H1 (cell line): ENCODE measurements around the gene STAC2. TPM values are rescaled to one million over a fixed set of nuclear protein-coding genes. Genes with fewer than 3 reads are reported as not detected.
A peak's percentile ranks its signal among the peaks of the same experiment; 100 is the strongest.

Source experiments
- CTCF ChIA-PET: fragments of 300-600 bp; sonication (Branson Sonifier 250); formaldehyde crosslinking; loops from one replicate; lab custom pipeline; 2021; ENCODE audit not compliant: partially characterized antibody; lab: Charles Lee
- POLR2A ChIA-PET: fragments of 300-600 bp; sonication (Branson Sonifier 250); formaldehyde crosslinking; loops from one replicate; lab custom pipeline; 2021; ENCODE audit warnings: inconsistent platforms; ENCODE audit not compliant: partially characterized antibody; lab: Charles Lee
- DNase-seq, 2 experiments: peaks; one replicate each; pipeline versions ENCODE4 v3.0.0 to v3.0.0-alpha.2; 2010 to 2022; ENCODE audit warnings: low spot score in 2 of 2, low read depth in 1 of 2, mixed read lengths in 1 of 2
- FAIRE-seq: peaks from 2 replicates; lab custom pipeline; 2011; peaks lifted over from hg19 to GRCh38; lab: Jason Lieb, UNC
- H2AFZ ChIP-seq: 2 replicates; pipeline ENCODE4 v1.8.1; 2012; ENCODE audit warnings: low read length, inconsistent platforms
- H2AK5ac ChIP-seq: 2 replicates; pipeline ENCODE4 v1.6.1; 2013; ENCODE audit warnings: low read depth, low read length
- H2BK120ac ChIP-seq: replicated peaks from 2 replicates; pipeline ENCODE3; 2013; ENCODE audit warnings: low read depth, low read length, inconsistent platforms
- H2BK12ac ChIP-seq: 2 replicates; pipeline ENCODE4 v1.6.1; 2013; ENCODE audit warnings: low read depth, low read length
- H2BK15ac ChIP-seq: 2 replicates; pipeline ENCODE4 v1.6.1; 2013; ENCODE audit warnings: low read length
- H2BK20ac ChIP-seq: 2 replicates; pipeline ENCODE4 v1.6.1; 2013; ENCODE audit warnings: low read length
- H2BK5ac ChIP-seq: 2 replicates; pipeline ENCODE4 v1.6.1; 2013; ENCODE audit warnings: low read depth, low read length
- H3K14ac ChIP-seq: 2 replicates; pipeline ENCODE4 v1.6.1; 2013; ENCODE audit warnings: inconsistent platforms; ENCODE audit not compliant: insufficient read length
- H3K18ac ChIP-seq: 2 replicates; pipeline ENCODE4 v1.6.1; 2013; ENCODE audit warnings: low read length; ENCODE audit errors: extremely low read depth
- H3K23ac ChIP-seq: 2 replicates; pipeline ENCODE4 v1.6.1; 2013; ENCODE audit warnings: inconsistent platforms; ENCODE audit not compliant: insufficient read length
- H3K23me2 ChIP-seq: 2 replicates; pipeline ENCODE4 v1.6.1; 2013; ENCODE audit warnings: low read depth, low read length
- H3K27ac ChIP-seq: 2 replicates; pipeline ENCODE4 v1.6.1; 2011; ENCODE audit warnings: low read depth, low read length, inconsistent platforms
- H3K27me3 ChIP-seq, 4 experiments: replicated peaks in 1 of 4; 1 replicate in 1 of 4; 2 replicates in 3 of 4; pipeline versions ENCODE4 v1.6.1 to v1.8.1; 2011 to 2013; ENCODE audit warnings: low read length in 3 of 4, mild to moderate bottlenecking in 3 of 4, inconsistent platforms in 2 of 4, mixed read lengths in 2 of 4, moderate library complexity in 1 of 4; ENCODE audit not compliant: control insufficient read depth in 3 of 4, insufficient read depth in 3 of 4; ENCODE audit errors: extremely low read depth in 1 of 4
- H3K36me3 ChIP-seq, 4 experiments: 2 replicates each; pipeline versions ENCODE4 v1.6.1 to v1.8.1; 2011 to 2013; ENCODE audit warnings: mild to moderate bottlenecking in 4 of 4, low read length in 3 of 4, moderate library complexity in 2 of 4, control low read depth in 1 of 4, inconsistent platforms in 1 of 4; ENCODE audit not compliant: insufficient read depth in 4 of 4, control insufficient read depth in 2 of 4
- H3K4ac ChIP-seq: replicated peaks from 2 replicates; pipeline ENCODE3; 2013; ENCODE audit warnings: low read length, low read depth, mixed read lengths, inconsistent platforms; ENCODE audit not compliant: insufficient read length
- H3K4me1 ChIP-seq, 4 experiments: replicated peaks in 1 of 4; 1 replicate in 1 of 4; 2 replicates in 3 of 4; pipeline versions ENCODE4 v1.6.1 to v1.8.1; 2011 to 2013; ENCODE audit warnings: low read length in 3 of 4, inconsistent platforms in 2 of 4, mixed read lengths in 1 of 4; ENCODE audit not compliant: insufficient read depth in 4 of 4, control insufficient read depth in 3 of 4
- H3K4me2 ChIP-seq, 2 experiments: 2 replicates each; pipeline versions ENCODE4 v1.6.1 to v1.8.1; 2011 to 2013; ENCODE audit warnings: low read depth in 2 of 2, low read length in 2 of 2, control low read depth in 1 of 2, inconsistent platforms in 1 of 2, mild to moderate bottlenecking in 1 of 2; ENCODE audit not compliant: insufficient read depth in 1 of 2
- H3K4me3 ChIP-seq, 4 experiments: fragments of 200-600, 300-600 bp in 1 of 4; sonication (generic), shearing (Covaris generic), sonication (Bioruptor Twin) in 1 of 4; 2 replicates each; pipeline versions ENCODE4 v1.5.1 to v1.8.1; 2011 to 2016; ENCODE audit warnings: low read length in 4 of 4, low read depth in 3 of 4, control low read depth in 2 of 4, inconsistent platforms in 2 of 4, mild to moderate bottlenecking in 2 of 4, mixed read lengths in 1 of 4, moderate library complexity in 1 of 4; ENCODE audit not compliant: insufficient read depth in 2 of 4; ENCODE audit errors: extremely low read depth in 1 of 4
- H3K56ac ChIP-seq: replicated peaks from 2 replicates; pipeline ENCODE3; 2013; ENCODE audit warnings: low read depth, mild to moderate bottlenecking, mixed read lengths, low read length, inconsistent platforms; ENCODE audit not compliant: insufficient read length
- H3K79me1 ChIP-seq: 2 replicates; pipeline ENCODE4 v1.6.1; 2013; ENCODE audit warnings: low read depth, low read length, control low read depth
- H3K79me2 ChIP-seq, 2 experiments: 2 replicates each; pipeline versions ENCODE4 v1.6.1 to v1.8.1; 2012 to 2013; ENCODE audit warnings: low read length in 2 of 2, mild to moderate bottlenecking in 2 of 2, inconsistent platforms in 1 of 2; ENCODE audit not compliant: insufficient read depth in 2 of 2, control insufficient read depth in 1 of 2
- H3K9ac ChIP-seq, 4 experiments: replicated peaks in 1 of 4; 1 replicate in 1 of 4; 2 replicates in 3 of 4; pipeline versions ENCODE4 v1.6.1 to v1.8.1; 2011 to 2013; ENCODE audit warnings: low read depth in 3 of 4, low read length in 3 of 4, control low read depth in 2 of 4, mild to moderate bottlenecking in 2 of 4, moderate library complexity in 2 of 4, inconsistent platforms in 1 of 4; ENCODE audit errors: extremely low read depth in 1 of 4
- H3K9me3 ChIP-seq, 2 experiments: 2 replicates each; pipeline versions ENCODE4 v1.6.1 to v1.8.1; 2012 to 2013; ENCODE audit warnings: mild to moderate bottlenecking in 2 of 2, moderate library complexity in 2 of 2, control low read depth in 1 of 2, inconsistent platforms in 1 of 2, low read depth in 1 of 2, low read length in 1 of 2, mixed read lengths in 1 of 2; ENCODE audit not compliant: insufficient read depth in 2 of 2
- H4K20me1 ChIP-seq, 2 experiments: replicated peaks in 1 of 2; 2 replicates each; pipeline versions ENCODE3 to v1.8.1; 2011 to 2013; ENCODE audit warnings: inconsistent platforms in 2 of 2, low read length in 2 of 2, mild to moderate bottlenecking in 1 of 2; ENCODE audit not compliant: insufficient read depth in 2 of 2, control insufficient read depth in 1 of 2
- H4K5ac ChIP-seq: 2 replicates; pipeline ENCODE4 v1.6.1; 2013; ENCODE audit warnings: low read length, low read depth, mixed read lengths, inconsistent platforms; ENCODE audit not compliant: insufficient read length
- H4K8ac ChIP-seq: 2 replicates; pipeline ENCODE4 v1.8.0; 2013; ENCODE audit warnings: mild to moderate bottlenecking, moderate library complexity, low read length, inconsistent platforms; ENCODE audit not compliant: insufficient read depth; ENCODE audit errors: extremely low read depth
- H4K91ac ChIP-seq: replicated peaks from 2 replicates; pipeline ENCODE3; 2013; ENCODE audit warnings: low read length, mixed read lengths, inconsistent platforms; ENCODE audit not compliant: insufficient read length
- BRCA1 ChIP-seq: IDR thresholded peaks from 2 replicates; pipeline ENCODE4 v1.6.1; 2012; ENCODE audit warnings: low read depth, low read length, improper control_type of control experiment
- CHD2 ChIP-seq: IDR thresholded peaks from 2 replicates; pipeline ENCODE4 v1.6.1; 2012; ENCODE audit warnings: low read length, improper control_type of control experiment
- CREB1 ChIP-seq: IDR thresholded peaks from 2 replicates; pipeline ENCODE4 v1.6.1; 2012; ENCODE audit warnings: inconsistent platforms
- CTBP2 ChIP-seq: IDR thresholded peaks from 2 replicates; pipeline ENCODE4 v1.7.0; 2011; ENCODE audit warnings: borderline replicate concordance, mild to moderate bottlenecking, moderate library complexity, mixed read lengths, low read length; ENCODE audit not compliant: insufficient read depth, insufficient read length
- JUN ChIP-seq: IDR thresholded peaks from 2 replicates; pipeline ENCODE4 v1.6.1; 2011; ENCODE audit warnings: low read depth, mild to moderate bottlenecking, improper control_type of control experiment, low read length
- NANOG ChIP-seq: IDR thresholded peaks from 2 replicates; pipeline ENCODE4 v1.6.1; 2011; ENCODE audit warnings: low read length, low read depth, mild to moderate bottlenecking, inconsistent platforms; ENCODE audit not compliant: insufficient read depth, poor library complexity, severe bottlenecking
- NRF1 ChIP-seq: IDR thresholded peaks from 2 replicates; pipeline ENCODE4 v1.6.1; 2011; ENCODE audit warnings: mild to moderate bottlenecking, low read depth, low read length, improper control_type of control experiment
- RBBP5 ChIP-seq: IDR thresholded peaks from 2 replicates; pipeline ENCODE4 v1.7.1; 2012; ENCODE audit warnings: low read depth, mild to moderate bottlenecking, inconsistent platforms, low read length, moderate library complexity, borderline replicate concordance
- RFX5 ChIP-seq: IDR thresholded peaks from 2 replicates; pipeline ENCODE4 v1.6.1; 2011; ENCODE audit warnings: low read depth, low read length, improper control_type of control experiment, borderline replicate concordance
- SRF ChIP-seq: IDR thresholded peaks from 2 replicates; pipeline ENCODE4 v1.6.1; 2011; ENCODE audit warnings: mild to moderate bottlenecking, low read depth, low read length, moderate library complexity
- SUZ12 ChIP-seq: fragments of 200-600 bp; sonication (generic); IDR thresholded peaks from 2 replicates; pipeline ENCODE4 v1.6.1; 2012; ENCODE audit warnings: mild to moderate bottlenecking, inconsistent platforms, low read length, moderate library complexity, mixed read lengths
- TAF1 ChIP-seq: IDR thresholded peaks from 2 replicates; pipeline ENCODE4 v1.6.1; 2011; ENCODE audit warnings: mild to moderate bottlenecking, low read depth, low read length
- ZNF274 ChIP-seq: IDR thresholded peaks from 2 replicates; pipeline ENCODE4 v1.7.0; 2012; ENCODE audit warnings: low read length, borderline replicate concordance; ENCODE audit errors: extremely low read depth
- WGBS, 2 experiments: shearing (Covaris generic) in 1 of 2; methylation state at CpG; one replicate each; pipeline versions ENCODE4 v1.1.6 to v1.1.7; 2013 to 2015; ENCODE audit warnings: low lambda C conversion rate in 2 of 2, mixed read lengths in 2 of 2, inconsistent platforms in 1 of 2, low coverage in 1 of 2, missing lambda C conversion rate in 1 of 2; ENCODE audit not compliant: insufficient replicate concordance in 2 of 2, insufficient coverage in 1 of 2, insufficient read length in 1 of 2; ENCODE audit errors: extremely low coverage in 1 of 2, missing lambda C conversion rate in 1 of 2; 5-methylcytosine and 5-hydroxymethylcytosine counted together
- polyA plus RNA-seq, 7 experiments: library from polyadenylated mRNA; depleted of rRNA in 3 of 7; stranded (reverse) in 5 of 7; unstranded in 2 of 7; fragments of >200 nt in 5 of 7; fragments of 200-250 nt in 2 of 7; gene quantifications; 1 replicate in 5 of 7; 2 replicates in 1 of 7; 4 replicates in 1 of 7; pipeline versions ENCODE4 v1.2.1 to v1.2.3, GENCODE V29; 2011 to 2013; ENCODE audit warnings: missing spikeins in 2 of 7, mixed read lengths in 2 of 7
- total RNA-seq: library from RNA; stranded (reverse); fragmentation: NEBNext Ultra II Directional; extraction: Animal tissue kit (Norgen Biotek cat#: 25700); gene quantifications from 2 replicates; pipeline ENCODE4 v1.2.1, GENCODE V29; 2021

Gene STAC2
- total and polyA plus RNA-seq, 2 of the 8 experiments (the other 6 are each of a cell fraction or from before 2014, with no cell fraction given): 1.5 to 6.0 TPM

DNA sequence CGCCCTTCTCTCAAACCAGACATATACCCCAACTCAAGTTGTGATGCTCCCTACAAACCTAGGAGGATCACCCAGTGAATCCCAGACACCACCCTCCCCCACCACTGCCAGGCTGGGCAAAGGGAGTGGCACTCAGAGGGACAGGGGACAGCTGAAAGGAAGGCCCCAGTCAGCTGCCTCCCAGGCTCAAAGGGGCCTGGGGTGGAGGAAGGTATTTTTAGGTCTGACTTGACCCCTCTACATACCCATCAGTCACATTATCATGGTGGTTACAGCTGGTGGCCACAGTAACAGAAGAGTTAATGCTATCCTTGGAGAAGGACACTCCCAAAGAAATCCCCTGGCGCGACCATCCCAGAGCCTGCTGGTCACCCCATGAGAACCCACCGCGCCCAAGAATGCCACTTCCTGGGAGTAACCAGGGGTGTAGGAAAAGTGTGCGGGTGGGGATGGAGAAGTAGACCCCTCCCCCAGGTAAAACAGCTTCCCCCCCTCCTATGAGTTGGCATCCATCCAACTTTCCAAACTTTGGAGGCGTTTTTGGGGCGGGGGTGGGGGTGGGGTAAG is 29.4 kb downstream of the STAC2 start:
- Histone ChIP-seq H3K79me1 (peaks cover 21% of the 10 kb centered on the region), H2BK120ac (no peak overlapping the region), H3K27me3 (no peaks in the 10 kb centered on the region), H2AFZ (no peak overlapping the region), H2AK5ac (no peak overlapping the region), H3K9me3 (no peaks in the 10 kb centered on the region), H3K23ac (no peak overlapping the region), H3K4me1 (peaks cover 4 to 31% (median 23%) of the 10 kb centered on the region in 4 experiments), H2BK5ac (peak overlapping the region; percentile 57; the same call in 1 of the 2 replicates), H3K9ac (no peak overlapping the region), H3K18ac (0 out of 2 replicates have a peak overlapping the region, but pooled peaks have one; percentile 72), H2BK20ac (0 out of 2 replicates have a peak overlapping the region, but pooled peaks have one; percentile 55), H2BK12ac (no peak overlapping the region), H3K27ac (no peak overlapping the region), H4K20me1 (peaks cover 2 to 25% of the 10 kb centered on the region in 2 experiments), H3K14ac (no peak overlapping the region), H4K8ac (no peak overlapping the region; the same call in 1 of the 2 replicates), H2BK15ac (no peak overlapping the region), H4K5ac (no peak overlapping the region), H3K36me3 (peaks cover 2 to 22% (median 15%) of the 10 kb centered on the region in 4 experiments; a peak in 7 of 8 replicates), H3K4me2 (peak overlapping the region; percentile 80 to 82), H3K4me3 (peak overlapping the region; percentile 40 to 89 (median 62)), H4K91ac (no peak overlapping the region), H3K4ac (peak overlapping the region; percentile 73), H3K56ac (no peak overlapping the region), H3K23me2 (peaks cover 11% of the 10 kb centered on the region), H3K79me2 (peaks cover 7 to 48% of the 10 kb centered on the region in 2 experiments)
- ChIA-PET CTCF (interaction anchor here (1.0 to 4.1 kb wide), 11 partner anchors 10 to 272 kb away, joined by 3 to 23 read pairs (median 11); no protein-coding TSS in a partner anchor), POLR2A (interaction anchor here (0.9 to 5.9 kb wide), 4 partner anchors 9 to 22 kb away, joined by 3 to 51 read pairs (median 8); no protein-coding TSS in a partner anchor)
- DNase-seq: no peak
- no peak for FAIRE-seq
- 23% methylated on average over 6 of the region's 8 CpGs; no CpG with 5 or more reads in 1 of the 2 experiments for WGBS, 2 experiments
- TF ChIP-seq BRCA1 (no peak), TAF1 (no peak), RBBP5 (no peak), CTBP2 (no peak), JUN (no peak), NRF1 (no peak), CREB1 (no peak), SUZ12 (no peak), ZNF274 (no peak), SRF (no peak), NANOG (no peak), CHD2 (no peak), RFX5 (no peak)
